ENCODE data around the gene LRRC23. TPM values are rescaled to one million over a fixed set of nuclear protein-coding genes. Genes with fewer than 3 reads are reported as not detected.
"Not testable (repeated sequence)": the region's sequence is repeated elsewhere in the genome, so short reads cannot be mapped to it uniquely, and the experiment has no call there.

LRRC23 gene
- total and polyA plus RNA-seq, 2 donors (not counting 1 experiment from before 2014, with no cell fraction given): 5.3 to 14.4 TPM

DNA sequence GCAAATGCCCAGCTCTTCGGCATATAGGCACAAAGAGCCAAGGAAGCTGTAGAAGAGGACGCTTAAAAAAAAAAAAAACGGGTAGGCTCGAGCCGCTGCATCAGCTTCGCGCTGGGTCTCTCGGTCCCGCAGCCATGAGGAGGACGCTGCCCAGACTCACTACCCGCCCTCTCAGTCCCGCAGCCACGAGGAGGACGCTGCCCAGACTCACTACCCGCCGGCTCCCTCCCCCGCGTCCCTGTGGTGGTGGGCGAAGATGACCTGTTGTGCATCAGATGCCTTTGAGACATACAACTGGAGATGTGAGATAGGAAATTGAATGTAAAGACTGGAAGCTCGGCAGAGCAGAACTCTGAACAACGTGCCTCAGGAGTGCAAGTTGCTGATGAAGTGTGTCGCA, 20.1 kb upstream of the LRRC23 start:
- Histone ChIP-seq H3K4me2 (replicated peaks; ENCODE audit: low read depth, low read length, poor library complexity, severe bottlenecking) (no peak overlapping the region), H4K20me1 (ENCODE audit: control insufficient read depth, insufficient read depth, low read length, poor library complexity, severe bottlenecking) (no peaks in the 10 kb centered on the region), H3K9ac (ENCODE audit: low read length) (no peak overlapping the region), H3K27me3 (replicated peaks in 1 of 4; ENCODE audit: control extremely low read depth in 1 of 4, control insufficient read depth in 3 of 4, insufficient read depth in 4 of 4, low read length in 3 of 4) (no peaks in the 10 kb centered on the region), H3K4me3 (ENCODE audit: control extremely low read depth in 1 of 5, extremely low read depth in 1 of 5, insufficient read depth in 1 of 5, low read depth in 2 of 5, low read length in 4 of 5) (no peak overlapping the region), H3K4me1 (ENCODE audit: control insufficient read depth in 2 of 2, insufficient read depth in 2 of 2, low read length in 2 of 2) (no peaks in the 10 kb centered on the region), H3K9me3 (ENCODE audit: control extremely low read depth in 1 of 3, control insufficient read depth in 2 of 3, insufficient read depth in 1 of 3, low read length in 2 of 3) (no peaks in the 10 kb centered on the region), H3K27ac (ENCODE audit: low read length in 2 of 2) (no peak overlapping the region), H3K79me2 (ENCODE audit: control insufficient read depth, insufficient read depth, low read length) (no peaks in the 10 kb centered on the region), H2AFZ (ENCODE audit: insufficient read depth, low read depth, low read length, poor library complexity, severe bottlenecking) (no peak overlapping the region), H3K36me3 (replicated peaks in 1 of 2; ENCODE audit: control extremely low read depth in 1 of 2, control insufficient read depth in 1 of 2, extremely low read depth in 1 of 2, insufficient read depth in 2 of 2, low read length in 1 of 2) (peaks cover 0 to 5% of the 10 kb centered on the region in 2 experiments)
- ATAC-seq (ENCODE audit: low read depth): no peak
- no peak overlapping the region for H3K27ac Mint-ChIP-seq
- TF ChIP-seq EZH2 (IDR thresholded peaks at IDR 0.05; ENCODE audit: borderline replicate concordance, insufficient read depth, low read depth, low read length, poor library complexity, severe bottlenecking): no peak
- TF ChIP-seq, protein P1, sequence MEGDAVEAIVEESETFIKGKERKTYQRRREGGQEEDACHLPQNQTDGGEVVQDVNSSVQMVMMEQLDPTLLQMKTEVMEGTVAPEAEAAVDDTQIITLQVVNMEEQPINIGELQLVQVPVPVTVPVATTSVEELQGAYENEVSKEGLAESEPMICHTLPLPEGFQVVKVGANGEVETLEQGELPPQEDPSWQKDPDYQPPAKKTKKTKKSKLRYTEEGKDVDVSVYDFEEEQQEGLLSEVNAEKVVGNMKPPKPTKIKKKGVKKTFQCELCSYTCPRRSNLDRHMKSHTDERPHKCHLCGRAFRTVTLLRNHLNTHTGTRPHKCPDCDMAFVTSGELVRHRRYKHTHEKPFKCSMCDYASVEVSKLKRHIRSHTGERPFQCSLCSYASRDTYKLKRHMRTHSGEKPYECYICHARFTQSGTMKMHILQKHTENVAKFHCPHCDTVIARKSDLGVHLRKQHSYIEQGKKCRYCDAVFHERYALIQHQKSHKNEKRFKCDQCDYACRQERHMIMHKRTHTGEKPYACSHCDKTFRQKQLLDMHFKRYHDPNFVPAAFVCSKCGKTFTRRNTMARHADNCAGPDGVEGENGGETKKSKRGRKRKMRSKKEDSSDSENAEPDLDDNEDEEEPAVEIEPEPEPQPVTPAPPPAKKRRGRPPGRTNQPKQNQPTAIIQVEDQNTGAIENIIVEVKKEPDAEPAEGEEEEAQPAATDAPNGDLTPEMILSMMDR (IDR thresholded peaks at IDR 0.05): no peak
- 94% methylated on average over 14 of the region's 22 CpGs for WGBS (ENCODE audit: insufficient coverage)
- no peak for DNase-seq
- H3K27me3 Mint-ChIP-seq: no peaks in the 10 kb centered on the region
- H3K4me1 Mint-ChIP-seq: no peaks in the 10 kb centered on the region
- intact Hi-C loops (cut with micrococcal nuclease): no loop called here
- ChIA-PET POLR2A (no interaction called here), CTCF (interaction anchor here (0.7 to 1.6 kb wide), 3 partner anchors 11 to 119 kb away, joined by 3 to 4 read pairs (median 3); partner anchors contain the start of gene SPSB2)
- H3K4me3 Mint-ChIP-seq: no peak overlapping the region
- no peaks in the 10 kb centered on the region for H3K9me3 Mint-ChIP-seq (ENCODE audit: insufficient read depth)

DNA sequence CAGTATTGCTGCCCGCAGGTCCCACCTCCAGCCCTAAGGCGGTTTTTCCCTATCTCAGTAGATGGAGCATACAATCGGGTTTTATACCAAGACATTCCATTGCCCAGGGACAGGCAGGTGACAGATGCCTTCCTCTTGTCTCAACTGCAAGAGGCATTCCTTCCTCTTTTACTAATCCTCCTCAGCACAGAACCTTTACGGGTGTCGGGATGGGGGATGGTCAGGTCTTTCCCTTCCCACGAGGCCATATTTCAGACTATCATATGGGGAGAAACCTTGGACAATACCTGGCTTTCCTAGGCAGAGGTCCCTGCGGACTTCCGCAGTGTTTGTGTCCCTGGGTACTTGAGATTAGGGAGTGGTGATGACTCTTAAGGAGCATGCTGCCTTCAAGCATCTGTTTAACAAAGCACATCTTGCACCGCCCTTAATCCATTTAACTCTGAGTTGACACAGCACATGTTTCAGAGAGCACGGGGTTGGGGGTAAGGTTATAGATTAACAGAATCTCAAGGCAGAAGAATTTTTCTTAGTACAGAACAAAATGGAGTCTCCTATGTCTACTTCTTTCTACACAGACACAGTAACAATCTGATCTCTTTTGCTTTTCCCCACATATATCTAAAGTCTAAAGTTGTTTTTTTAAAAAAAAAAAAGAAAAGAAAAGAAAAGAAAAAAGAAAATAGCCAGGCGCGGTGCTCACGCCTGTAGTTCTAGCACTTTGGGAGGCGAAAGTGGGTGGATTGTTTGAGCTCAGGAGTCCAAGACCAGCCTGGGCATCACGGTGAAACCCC, 18.2 kb upstream of the LRRC23 start:
- H3K4me2 ChIP-seq (replicated peaks; ENCODE audit: low read depth, low read length, poor library complexity, severe bottlenecking); H3K36me3 ChIP-seq (replicated peaks in 1 of 2; ENCODE audit: control extremely low read depth in 1 of 2, control insufficient read depth in 1 of 2, extremely low read depth in 1 of 2, insufficient read depth in 2 of 2, low read length in 1 of 2); ATAC-seq (ENCODE audit: low read depth); POLR2A ChIA-PET; H3K4me3 ChIP-seq (ENCODE audit: control extremely low read depth in 1 of 5, extremely low read depth in 1 of 5, insufficient read depth in 1 of 5, low read depth in 2 of 5, low read length in 4 of 5); H3K27me3 ChIP-seq (replicated peaks in 1 of 4; ENCODE audit: control extremely low read depth in 1 of 4, control insufficient read depth in 3 of 4, insufficient read depth in 4 of 4, low read length in 3 of 4); H3K4me1 ChIP-seq (ENCODE audit: control insufficient read depth in 2 of 2, insufficient read depth in 2 of 2, low read length in 2 of 2); H3K9ac ChIP-seq (ENCODE audit: low read length); intact Hi-C loops (cut with micrococcal nuclease); H3K4me3 Mint-ChIP-seq; H2AFZ ChIP-seq (ENCODE audit: insufficient read depth, low read depth, low read length, poor library complexity, severe bottlenecking); H3K79me2 ChIP-seq (ENCODE audit: control insufficient read depth, insufficient read depth, low read length); H3K9me3 Mint-ChIP-seq (ENCODE audit: insufficient read depth); H3K27me3 Mint-ChIP-seq; H3K9me3 ChIP-seq (ENCODE audit: control extremely low read depth in 1 of 3, control insufficient read depth in 2 of 3, insufficient read depth in 1 of 3, low read length in 2 of 3); H4K20me1 ChIP-seq (ENCODE audit: control insufficient read depth, insufficient read depth, low read length, poor library complexity, severe bottlenecking); H3K27ac Mint-ChIP-seq; H3K27ac ChIP-seq (ENCODE audit: low read length in 2 of 2); DNase-seq: not testable (repeated sequence)
- CTCF ChIA-PET: interaction anchor here (1.6 kb wide), 1 partner anchor 13 kb away, joined by 8 read pairs; the partner anchor contains the start of gene SPSB2
- H3K4me1 Mint-ChIP-seq: peaks cover 11% of the 10 kb centered on the region
- 50% methylated on average over 2 of the region's 15 CpGs for WGBS (ENCODE audit: insufficient coverage)

Data from B cell (primary cell).